HepG2 (cell line): ENCODE measurements around the gene CEP19. TPM values are rescaled to one million over a fixed set of nuclear protein-coding genes. Genes with fewer than 3 reads are reported as not detected.

Experiments used
- DMAP1 ChIP-seq: IDR thresholded peaks from 2 replicates; pipeline ENCODE4 v1.6.1; 2016
- HNRNPUL1 ChIP-seq: fragments of 200-400 bp; formaldehyde crosslinking; IDR thresholded peaks from 2 replicates; pipeline ENCODE4 v1.6.1; 2017; ENCODE audit warnings: low read depth, mild to moderate bottlenecking, low read length, moderate library complexity
- ISL2 ChIP-seq: sonication (generic); formaldehyde crosslinking; IDR thresholded peaks from 2 replicates; pipeline ENCODE4 v1.5.0; 2020; ENCODE audit warnings: missing genetic modification reagents
- KLF13 ChIP-seq: sonication (generic); formaldehyde crosslinking; IDR thresholded peaks from 2 replicates; pipeline ENCODE4 v1.4.0; 2020; ENCODE audit warnings: mild to moderate bottlenecking, missing genetic modification reagents
- NFE2 ChIP-seq: sonication (generic); formaldehyde crosslinking; IDR thresholded peaks from 2 replicates; pipeline ENCODE4 v1.4.0; 2020; ENCODE audit warnings: missing genetic modification reagents
- NRL ChIP-seq: sonication (generic); formaldehyde crosslinking; IDR thresholded peaks from 2 replicates; pipeline ENCODE4 v1.5.0; 2020; ENCODE audit warnings: missing genetic modification reagents, mild to moderate bottlenecking, moderate library complexity, borderline replicate concordance
- SOX5 ChIP-seq: IDR thresholded peaks from 2 replicates; pipeline ENCODE4 v1.6.1; 2016; ENCODE audit warnings: borderline replicate concordance
- YY1 ChIP-seq: IDR thresholded peaks from 2 replicates; pipeline ENCODE4 v1.6.1; 2011; ENCODE audit warnings: low read length, low read depth, moderate library complexity, mild to moderate bottlenecking; ENCODE audit not compliant: insufficient read depth, insufficient replicate concordance
- ZNF101 ChIP-seq: sonication (generic); formaldehyde crosslinking; IDR thresholded peaks from 2 replicates; pipeline ENCODE4 v1.4.0; 2020; ENCODE audit warnings: mild to moderate bottlenecking, low read depth, missing genetic modification reagents, borderline replicate concordance
- ZNF121 ChIP-seq: sonication (generic); formaldehyde crosslinking; IDR thresholded peaks from 2 replicates; pipeline ENCODE4 v1.5.0; 2020; ENCODE audit warnings: mild to moderate bottlenecking, missing genetic modification reagents
- ZNF264 ChIP-seq: sonication (generic); formaldehyde crosslinking; IDR thresholded peaks from 2 replicates; pipeline ENCODE4 v1.4.0; 2020; ENCODE audit warnings: missing genetic modification reagents
- ZNF432 ChIP-seq: sonication (generic); formaldehyde crosslinking; IDR thresholded peaks from 2 replicates; pipeline ENCODE4 v1.5.0; 2020; ENCODE audit warnings: missing genetic modification reagents, mild to moderate bottlenecking, borderline replicate concordance
- ZNF501 ChIP-seq: sonication (generic); formaldehyde crosslinking; IDR thresholded peaks from 2 replicates; pipeline ENCODE4 v1.5.1; 2020; ENCODE audit warnings: mild to moderate bottlenecking, moderate library complexity, missing genetic modification reagents
- ZNF788 ChIP-seq: sonication (generic); formaldehyde crosslinking; IDR thresholded peaks from 2 replicates; pipeline ENCODE4 v1.5.0; 2020; ENCODE audit warnings: mild to moderate bottlenecking, missing genetic modification reagents, borderline replicate concordance
- ZSCAN29 ChIP-seq: sonication (generic); formaldehyde crosslinking; conservative IDR thresholded peaks from 2 replicates; pipeline ENCODE4 v1.4.0; 2020; ENCODE audit warnings: mild to moderate bottlenecking, missing genetic modification reagents
- polyA plus RNA-seq, 8 experiments: library from polyadenylated mRNA; depleted of rRNA in 3 of 8; stranded (reverse) in 7 of 8; unstranded in 1 of 8; fragments of >200 nt; fragmentation: Illumina TruSeq in 4 of 8; extraction: Trizol in 4 of 8; gene quantifications; 2 replicates each; pipeline versions ENCODE4 v1.2.1 to v1.2.3, GENCODE V29; 2011 to 2016; ENCODE audit warnings: low read depth in 4 of 8, missing spikeins in 1 of 8, mixed read lengths in 1 of 8; ENCODE audit not compliant: insufficient read depth in 1 of 8
- total RNA-seq, 5 experiments: library from RNA; depleted of rRNA; stranded (reverse); fragments of >200 nt; fragmentation: Illumina TruSeq; extraction: Trizol; gene quantifications; 2 replicates each; pipeline ENCODE4 v1.2.3, GENCODE V29; 2016; ENCODE audit warnings: low read depth in 1 of 5
- TF ChIP-seq, protein P1 (sequence below): sonication (generic); formaldehyde crosslinking; IDR thresholded peaks from 2 replicates; pipeline ENCODE4 v1.5.1; 2020; ENCODE audit warnings: missing genetic modification reagents, mild to moderate bottlenecking, borderline replicate concordance
- TF ChIP-seq, protein P2 (sequence below): sonication (generic); formaldehyde crosslinking; conservative IDR thresholded peaks from 2 replicates; pipeline ENCODE4 v1.4.0; 2020; ENCODE audit warnings: missing genetic modification reagents
- TF ChIP-seq, protein P3 (sequence below): sonication (generic); formaldehyde crosslinking; IDR thresholded peaks from 2 replicates; pipeline ENCODE4 v1.9.0; 2021; ENCODE audit warnings: mild to moderate bottlenecking, missing genetic modification reagents

The CEP19 gene
- total and polyA plus RNA-seq, 2 of the 13 experiments (the other 11 are each of a cell fraction or from before 2014, with no cell fraction given): 0.48 to 1.2 TPM

DNA sequence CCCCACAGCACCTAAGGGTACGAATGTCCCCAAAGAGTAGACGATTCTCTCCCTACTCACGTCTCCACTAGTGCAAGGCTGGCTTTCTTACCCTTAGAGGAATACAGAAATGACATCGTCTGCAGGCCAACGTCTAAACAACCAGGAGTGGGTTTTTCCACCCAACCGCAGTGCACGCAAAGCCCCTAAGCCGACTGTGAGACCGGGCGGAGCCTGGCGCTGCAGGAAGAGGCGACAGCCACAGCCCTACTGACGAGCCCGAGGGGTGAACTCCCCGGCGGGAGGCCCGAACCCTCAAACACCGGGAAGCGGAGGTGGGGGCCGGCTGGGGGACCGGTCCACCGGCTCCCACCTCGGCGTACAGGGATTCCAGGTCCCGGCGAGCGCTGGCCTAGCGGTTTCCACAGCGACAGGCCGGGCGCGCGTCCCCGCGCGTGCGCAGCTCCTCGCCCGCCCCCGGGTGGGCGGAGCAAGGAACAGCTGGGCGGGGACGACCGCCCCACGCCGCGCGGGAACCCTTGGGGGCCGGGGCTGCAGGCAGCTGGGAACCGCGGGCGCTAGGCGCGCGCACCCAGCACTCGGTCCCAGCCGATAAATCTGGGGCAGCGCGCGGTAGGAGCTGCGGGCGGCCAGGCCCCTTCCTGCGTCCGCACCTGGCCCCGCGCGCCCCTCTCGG, at the start of gene CEP19, which contains the start of gene PIGX (continued):
- TF ChIP-seq ISL2 (CRISPR knock-in tag) (no peak), DMAP1 (CRISPR knock-in tag) (peak; percentile 30; the same call in 1 of the 2 replicates), NFE2 (CRISPR knock-in tag) (no peak), NRL (CRISPR knock-in tag) (no peak), SOX5 (CRISPR knock-in tag) (no peak), YY1 (peak; percentile 37), ZNF264 (CRISPR knock-in tag) (0 out of 2 replicates have a peak, but pooled peaks have one; percentile 15), ZNF432 (CRISPR knock-in tag) (no peak), ZNF101 (CRISPR knock-in tag) (no peak), ZNF121 (CRISPR knock-in tag) (no peak; the same call in 1 of the 2 replicates), ZNF501 (0 out of 2 replicates have a peak, but pooled peaks have one; percentile 22), KLF13 (CRISPR knock-in tag) (no peak), ZSCAN29 (CRISPR knock-in tag) (no peak), ZNF788 (CRISPR knock-in tag) (no peak), HNRNPUL1 (no peak)
- TF ChIP-seq, protein P1, sequence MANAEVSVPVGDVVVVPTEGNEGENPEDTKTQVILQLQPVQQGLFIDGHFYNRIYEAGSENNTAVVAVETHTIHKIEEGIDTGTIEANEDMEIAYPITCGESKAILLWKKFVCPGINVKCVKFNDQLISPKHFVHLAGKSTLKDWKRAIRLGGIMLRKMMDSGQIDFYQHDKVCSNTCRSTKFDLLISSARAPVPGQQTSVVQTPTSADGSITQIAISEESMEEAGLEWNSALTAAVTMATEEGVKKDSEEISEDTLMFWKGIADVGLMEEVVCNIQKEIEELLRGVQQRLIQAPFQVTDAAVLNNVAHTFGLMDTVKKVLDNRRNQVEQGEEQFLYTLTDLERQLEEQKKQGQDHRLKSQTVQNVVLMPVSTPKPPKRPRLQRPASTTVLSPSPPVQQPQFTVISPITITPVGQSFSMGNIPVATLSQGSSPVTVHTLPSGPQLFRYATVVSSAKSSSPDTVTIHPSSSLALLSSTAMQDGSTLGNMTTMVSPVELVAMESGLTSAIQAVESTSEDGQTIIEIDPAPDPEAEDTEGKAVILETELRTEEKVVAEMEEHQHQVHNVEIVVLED (CRISPR knock-in tag): no peak
- TF ChIP-seq, protein P2, sequence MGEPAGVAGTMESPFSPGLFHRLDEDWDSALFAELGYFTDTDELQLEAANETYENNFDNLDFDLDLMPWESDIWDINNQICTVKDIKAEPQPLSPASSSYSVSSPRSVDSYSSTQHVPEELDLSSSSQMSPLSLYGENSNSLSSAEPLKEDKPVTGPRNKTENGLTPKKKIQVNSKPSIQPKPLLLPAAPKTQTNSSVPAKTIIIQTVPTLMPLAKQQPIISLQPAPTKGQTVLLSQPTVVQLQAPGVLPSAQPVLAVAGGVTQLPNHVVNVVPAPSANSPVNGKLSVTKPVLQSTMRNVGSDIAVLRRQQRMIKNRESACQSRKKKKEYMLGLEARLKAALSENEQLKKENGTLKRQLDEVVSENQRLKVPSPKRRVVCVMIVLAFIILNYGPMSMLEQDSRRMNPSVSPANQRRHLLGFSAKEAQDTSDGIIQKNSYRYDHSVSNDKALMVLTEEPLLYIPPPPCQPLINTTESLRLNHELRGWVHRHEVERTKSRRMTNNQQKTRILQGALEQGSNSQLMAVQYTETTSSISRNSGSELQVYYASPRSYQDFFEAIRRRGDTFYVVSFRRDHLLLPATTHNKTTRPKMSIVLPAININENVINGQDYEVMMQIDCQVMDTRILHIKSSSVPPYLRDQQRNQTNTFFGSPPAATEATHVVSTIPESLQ: no peak
- TF ChIP-seq, protein P3, sequence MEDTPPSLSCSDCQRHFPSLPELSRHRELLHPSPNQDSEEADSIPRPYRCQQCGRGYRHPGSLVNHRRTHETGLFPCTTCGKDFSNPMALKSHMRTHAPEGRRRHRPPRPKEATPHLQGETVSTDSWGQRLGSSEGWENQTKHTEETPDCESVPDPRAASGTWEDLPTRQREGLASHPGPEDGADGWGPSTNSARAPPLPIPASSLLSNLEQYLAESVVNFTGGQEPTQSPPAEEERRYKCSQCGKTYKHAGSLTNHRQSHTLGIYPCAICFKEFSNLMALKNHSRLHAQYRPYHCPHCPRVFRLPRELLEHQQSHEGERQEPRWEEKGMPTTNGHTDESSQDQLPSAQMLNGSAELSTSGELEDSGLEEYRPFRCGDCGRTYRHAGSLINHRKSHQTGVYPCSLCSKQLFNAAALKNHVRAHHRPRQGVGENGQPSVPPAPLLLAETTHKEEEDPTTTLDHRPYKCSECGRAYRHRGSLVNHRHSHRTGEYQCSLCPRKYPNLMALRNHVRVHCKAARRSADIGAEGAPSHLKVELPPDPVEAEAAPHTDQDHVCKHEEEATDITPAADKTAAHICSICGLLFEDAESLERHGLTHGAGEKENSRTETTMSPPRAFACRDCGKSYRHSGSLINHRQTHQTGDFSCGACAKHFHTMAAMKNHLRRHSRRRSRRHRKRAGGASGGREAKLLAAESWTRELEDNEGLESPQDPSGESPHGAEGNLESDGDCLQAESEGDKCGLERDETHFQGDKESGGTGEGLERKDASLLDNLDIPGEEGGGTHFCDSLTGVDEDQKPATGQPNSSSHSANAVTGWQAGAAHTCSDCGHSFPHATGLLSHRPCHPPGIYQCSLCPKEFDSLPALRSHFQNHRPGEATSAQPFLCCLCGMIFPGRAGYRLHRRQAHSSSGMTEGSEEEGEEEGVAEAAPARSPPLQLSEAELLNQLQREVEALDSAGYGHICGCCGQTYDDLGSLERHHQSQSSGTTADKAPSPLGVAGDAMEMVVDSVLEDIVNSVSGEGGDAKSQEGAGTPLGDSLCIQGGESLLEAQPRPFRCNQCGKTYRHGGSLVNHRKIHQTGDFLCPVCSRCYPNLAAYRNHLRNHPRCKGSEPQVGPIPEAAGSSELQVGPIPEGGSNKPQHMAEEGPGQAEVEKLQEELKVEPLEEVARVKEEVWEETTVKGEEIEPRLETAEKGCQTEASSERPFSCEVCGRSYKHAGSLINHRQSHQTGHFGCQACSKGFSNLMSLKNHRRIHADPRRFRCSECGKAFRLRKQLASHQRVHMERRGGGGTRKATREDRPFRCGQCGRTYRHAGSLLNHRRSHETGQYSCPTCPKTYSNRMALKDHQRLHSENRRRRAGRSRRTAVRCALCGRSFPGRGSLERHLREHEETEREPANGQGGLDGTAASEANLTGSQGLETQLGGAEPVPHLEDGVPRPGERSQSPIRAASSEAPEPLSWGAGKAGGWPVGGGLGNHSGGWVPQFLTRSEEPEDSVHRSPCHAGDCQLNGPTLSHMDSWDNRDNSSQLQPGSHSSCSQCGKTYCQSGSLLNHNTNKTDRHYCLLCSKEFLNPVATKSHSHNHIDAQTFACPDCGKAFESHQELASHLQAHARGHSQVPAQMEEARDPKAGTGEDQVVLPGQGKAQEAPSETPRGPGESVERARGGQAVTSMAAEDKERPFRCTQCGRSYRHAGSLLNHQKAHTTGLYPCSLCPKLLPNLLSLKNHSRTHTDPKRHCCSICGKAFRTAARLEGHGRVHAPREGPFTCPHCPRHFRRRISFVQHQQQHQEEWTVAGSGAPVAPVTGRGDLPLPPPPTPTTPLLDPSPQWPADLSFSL: no peak
